Heart left ventricle (tissue), 16 donors: Measurements from ENCODE around the gene SH2D5. TPM values are rescaled to one million over a fixed set of nuclear protein-coding genes. Genes with fewer than 3 reads are reported as not detected.

Source experiments
- ATAC-seq, 4 donors: fragments of 200-7000 bp; cut with Tn5 transposase; one replicate each; pipeline ENCODE4 v1.9.1; 2020 to 2022; ENCODE audit warnings: moderate library complexity in 4 of 4, mild to moderate bottlenecking in 3 of 4, moderate number of reproducible peaks in 1 of 4
- DNase-seq, 5 donors: peaks; one replicate each; pipeline ENCODE4 v3.0.0-alpha.2; 2020
- H3K27ac ChIP-seq, 12 donors: fragments of 200-600 bp; sonication (generic) in 4 of 12; one replicate each; pipeline versions ENCODE4 v1.5.0 to v1.8.0; 2016 to 2022; ENCODE audit warnings: mild to moderate bottlenecking in 2 of 12
- H3K27me3 ChIP-seq, 9 donors: fragments of 200-600 bp; sonication (generic) in 2 of 9; one replicate each; pipeline versions ENCODE4 v1.5.1 to v1.8.0; 2016 to 2022; ENCODE audit warnings: mild to moderate bottlenecking in 3 of 9
- H3K36me3 ChIP-seq, 9 donors: fragments of 200-600 bp; sonication (generic) in 2 of 9; one replicate each; pipeline versions ENCODE4 v1.5.0 to v1.8.0; 2018 to 2022; ENCODE audit warnings: mild to moderate bottlenecking in 2 of 9
- H3K4me1 ChIP-seq, 12 donors: fragments of 200-600 bp; sonication (generic) in 4 of 12; one replicate each; pipeline versions ENCODE4 v1.5.0 to v1.8.0; 2016 to 2022; ENCODE audit warnings: mild to moderate bottlenecking in 3 of 12
- H3K4me3 ChIP-seq, 12 donors: fragments of 200-600 bp; sonication (generic) in 4 of 12; one replicate each; pipeline versions ENCODE4 v1.5.0 to v1.8.0; 2017 to 2022; ENCODE audit warnings: mild to moderate bottlenecking in 9 of 12, moderate library complexity in 4 of 12
- H3K9me3 ChIP-seq, 12 donors: fragments of 200-600 bp; sonication (generic) in 4 of 12; one replicate each; pipeline versions ENCODE4 v1.5.0 to v1.8.0; 2016 to 2022; ENCODE audit warnings: mild to moderate bottlenecking in 1 of 12
- CTCF ChIP-seq, 12 donors: fragments of 200-600 bp; sonication (generic) in 4 of 12; IDR thresholded peaks; one replicate each; pipeline versions ENCODE4 v1.5.0 to v1.8.0; 2018 to 2022; ENCODE audit warnings: antibody characterized with exemption in 12 of 12, mild to moderate bottlenecking in 5 of 12
- POLR2A ChIP-seq, 2 donors: fragments of 450-650 bp; IDR thresholded peaks; one replicate each; pipeline ENCODE4 v1.6.1; 2017; ENCODE audit warnings: antibody characterized with exemption in 2 of 2, mild to moderate bottlenecking in 2 of 2, moderate library complexity in 2 of 2
- WGBS, 4 donors: extraction: QIAGEN DNeasy Blood & Tissue Kit in 2 of 4; methylation state at CpG; one replicate each; pipeline versions ENCODE4 v1.1.5 to v1.1.7; 2013 to 2018; 5-methylcytosine and 5-hydroxymethylcytosine counted together
- intact Hi-C, 10 donors: fragments of 100-400 bp; cut with DNase I; formaldehyde crosslinking; loops; one replicate each; pipeline versions ENCODE4 v1.11.1 to v1.14.2; 2022
- polyA plus RNA-seq, 2 donors: library from polyadenylated mRNA; stranded (reverse); fragments of 200-250 nt; gene quantifications; one replicate each; pipeline ENCODE4 v1.2.3, GENCODE V29; 2013
- total RNA-seq, 9 donors: library from RNA; depleted of rRNA in 2 of 9; stranded (reverse); fragments of >200 nt in 2 of 9; fragmentation: NEBNext Ultra II Directional in 3 of 9; extraction: Animal tissue kit (Norgen Biotek cat#: 25700) in 3 of 9; gene quantifications; one replicate each; pipeline versions ENCODE4 v1.1.0 to v1.2.4, GENCODE V29; 2016 to 2023
- donor health status: ischemic (EF 13 %, LVEDD 7.1; RV severe dilation, severe dysfunction).
- donor health status: healthy with polysubstance abuse.
- donor health status: DM: no; HTN: yes; CAD: no.
- donor health status: DM: no; HTN: no; CAD: no.
- donor health status: ischemic (EF 25% LVEDD 6.9; RV normal size, moderate dysfunction).
- donor health status: ischemic (EF 25% LVEDD 5.7; RV mildly dilated, moderate dysfunction).
- donor health status: healthy.
- donor health status: DM: yes; HTN: yes; CAD: no.
- donor health status: ischemic (EF 35%, LVEDD 5.7; RV mildly dilated, moderate dysfunction).
- donor health status: nonischemic (EF 11% LVEDD 7.7; RV severe dilation, severe dysfunction).
- donor health status: DM: yes; HTN: yes; CAD: no.
- donor health status: PGD.
- donor health status: ischemic (EF 29% LVEDD 5.4; RV normal size, mild dysfunction).
- donor health status: nonischemic (EF 23%, LVEDD 6.1; RV moderate dilation, normal function).

The SH2D5 gene
- total and polyA plus RNA-seq, 11 donors = 0.30 to 12.4 (median 0.67) TPM; not detected in 8

- DNase-seq (no peak), ATAC-seq (no peak)
- Histone ChIP-seq H3K36me3 (peaks cover 0 to 100% (median 100%) of the 10 kb centered on the region in 9 donors), H3K4me3 (no peak overlapping the region), H3K27ac (no peak overlapping the region), H3K4me1 (no peaks in the 10 kb centered on the region), H3K27me3 (no peaks in the 10 kb centered on the region), H3K9me3 (no peaks in the 10 kb centered on the region)
- WGBS, 4 donors = 86 to 94% (median 92%) methylated on average over 6 of the region's 6 CpGs
- intact Hi-C loops = no loop called here
- no peak for TF ChIP-seq POLR2A (IDR thresholded peaks at IDR 0.05)
- TF ChIP-seq CTCF (IDR thresholded peaks at IDR 0.05) = no peak
Measured at GRCh38 chr1:20760322-20760721, 27.8 kb upstream of the SH2D5 start.

- Histone ChIP-seq H3K27ac (no peak overlapping the region), H3K9me3 (no peaks in the 10 kb centered on the region), H3K4me3 (no peak overlapping the region), H3K4me1 (peaks cover 0 to 5% (median 0%) of the 10 kb centered on the region in 12 donors), H3K27me3 (no peaks in the 10 kb centered on the region), H3K36me3 (peaks cover 0 to 97% (median 86%) of the 10 kb centered on the region in 9 donors)
- WGBS, 4 donors = 90 to 95% (median 92%) methylated on average over 3 of the region's 3 CpGs
- no peak for ATAC-seq
- intact Hi-C loops = loop anchor here in 1 of 10 donors (10.0 kb wide), 1 partner anchor 101 kb away; no protein-coding TSS in a partner anchor
- TF ChIP-seq POLR2A (IDR thresholded peaks at IDR 0.05) (no peak), CTCF (IDR thresholded peaks at IDR 0.05) (no peak)
- DNase-seq = no peak
Measured at GRCh38 chr1:20753589-20753988, 21.1 kb upstream of the SH2D5 start.

GRCh38 chr1:20751462-20751990 is 19.0 kb upstream of the SH2D5 start:
- peaks cover 0 to 97% (median 86%) of the 10 kb centered on the region in 9 donors for H3K36me3 ChIP-seq
- H3K27ac ChIP-seq = no peak overlapping the region
- DNase-seq = no peak
- intact Hi-C loops = loop anchor here in 1 of 10 donors (10.0 kb wide), 1 partner anchor 103 kb away; no protein-coding TSS in a partner anchor
- TF ChIP-seq POLR2A (IDR thresholded peaks at IDR 0.05) (no peak), CTCF (IDR thresholded peaks at IDR 0.05) (no peak)
- H3K4me1 ChIP-seq = peaks cover 0 to 5% (median 0%) of the 10 kb centered on the region in 12 donors
- peak in 1 of 4 donors; percentile 49 for ATAC-seq
- H3K4me3 ChIP-seq = no peak overlapping the region
- 69 to 73% (median 71%) methylated on average over 3 of the region's 3 CpGs for whole genome bisulfite sequencing, 4 donors
- no peaks in the 10 kb centered on the region for H3K27me3 ChIP-seq
- no peaks in the 10 kb centered on the region for H3K9me3 ChIP-seq

- H3K4me3 ChIP-seq = no peak overlapping the region
- H3K27me3 ChIP-seq = no peaks in the 10 kb centered on the region
- no peak for ATAC-seq
- no peak for DNase-seq
- H3K4me1 ChIP-seq = peaks cover 0 to 6% (median 0%) of the 10 kb centered on the region in 12 donors
- H3K36me3 ChIP-seq = peaks cover 2 to 100% (median 95%) of the 10 kb centered on the region in 9 donors
- no peaks in the 10 kb centered on the region for H3K9me3 ChIP-seq
- TF ChIP-seq CTCF (IDR thresholded peaks at IDR 0.05) = no peak
- TF ChIP-seq POLR2A (IDR thresholded peaks at IDR 0.05) = no peak
- intact Hi-C loops = no loop called here
- H3K27ac ChIP-seq = no peak overlapping the region
Measured at GRCh38 chr1:20742671-20743070, 10.2 kb upstream of the SH2D5 start.
